PFSK-1 (cell line): ENCODE data around the gene C1QBP.

Experiments used
- POLR2AphosphoS5 ChIP-seq: IDR thresholded peaks from 2 replicates; pipeline ENCODE4 v1.6.1; 2012; ENCODE audit warnings: low read depth, mild to moderate bottlenecking, control low read depth, low read length, moderate library complexity
- TF ChIP-seq, protein P1 (sequence below), 2 experiments: IDR thresholded peaks; 2 replicates each; pipeline versions ENCODE4 v1.6.1 to v1.8.0; 2011 to 2012; ENCODE audit warnings: low read depth in 2 of 2, low read length in 2 of 2, control low read depth in 1 of 2, inconsistent platforms in 1 of 2, mild to moderate bottlenecking in 1 of 2, moderate library complexity in 1 of 2; ENCODE audit not compliant: insufficient read depth in 1 of 2

DNA sequence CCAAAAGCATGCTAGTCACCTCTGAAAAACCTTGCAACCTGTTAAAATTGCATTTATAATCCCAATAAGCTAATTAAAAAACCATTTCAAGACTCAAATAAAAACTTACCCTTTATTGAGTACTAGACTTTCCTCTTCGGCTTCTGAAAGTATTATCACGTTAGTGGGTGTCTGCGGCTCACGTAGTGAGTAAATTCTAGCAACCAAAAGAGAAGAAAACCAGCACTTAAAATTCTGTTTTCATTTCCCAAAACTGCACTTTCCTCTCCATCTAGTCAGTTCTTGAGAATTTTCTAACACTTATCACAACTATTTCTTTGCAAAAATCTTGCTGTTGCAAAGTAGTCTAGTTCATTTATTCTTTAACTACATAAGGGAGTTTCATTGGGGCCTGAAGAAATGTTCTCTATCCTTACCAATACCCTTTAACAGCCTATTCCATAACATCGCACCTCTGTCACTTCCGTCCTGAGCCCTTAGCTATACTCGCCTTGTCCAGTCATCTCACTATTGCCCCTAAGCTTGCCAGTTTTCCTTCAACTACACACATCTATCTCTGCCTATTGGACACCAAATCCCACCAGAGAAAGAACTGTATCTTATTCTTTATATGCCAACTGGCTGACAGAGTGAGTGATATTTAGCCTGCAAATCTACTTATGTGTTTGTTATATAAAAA, 28.2 kb downstream of the C1QBP start:
- TF ChIP-seq, protein P1, sequence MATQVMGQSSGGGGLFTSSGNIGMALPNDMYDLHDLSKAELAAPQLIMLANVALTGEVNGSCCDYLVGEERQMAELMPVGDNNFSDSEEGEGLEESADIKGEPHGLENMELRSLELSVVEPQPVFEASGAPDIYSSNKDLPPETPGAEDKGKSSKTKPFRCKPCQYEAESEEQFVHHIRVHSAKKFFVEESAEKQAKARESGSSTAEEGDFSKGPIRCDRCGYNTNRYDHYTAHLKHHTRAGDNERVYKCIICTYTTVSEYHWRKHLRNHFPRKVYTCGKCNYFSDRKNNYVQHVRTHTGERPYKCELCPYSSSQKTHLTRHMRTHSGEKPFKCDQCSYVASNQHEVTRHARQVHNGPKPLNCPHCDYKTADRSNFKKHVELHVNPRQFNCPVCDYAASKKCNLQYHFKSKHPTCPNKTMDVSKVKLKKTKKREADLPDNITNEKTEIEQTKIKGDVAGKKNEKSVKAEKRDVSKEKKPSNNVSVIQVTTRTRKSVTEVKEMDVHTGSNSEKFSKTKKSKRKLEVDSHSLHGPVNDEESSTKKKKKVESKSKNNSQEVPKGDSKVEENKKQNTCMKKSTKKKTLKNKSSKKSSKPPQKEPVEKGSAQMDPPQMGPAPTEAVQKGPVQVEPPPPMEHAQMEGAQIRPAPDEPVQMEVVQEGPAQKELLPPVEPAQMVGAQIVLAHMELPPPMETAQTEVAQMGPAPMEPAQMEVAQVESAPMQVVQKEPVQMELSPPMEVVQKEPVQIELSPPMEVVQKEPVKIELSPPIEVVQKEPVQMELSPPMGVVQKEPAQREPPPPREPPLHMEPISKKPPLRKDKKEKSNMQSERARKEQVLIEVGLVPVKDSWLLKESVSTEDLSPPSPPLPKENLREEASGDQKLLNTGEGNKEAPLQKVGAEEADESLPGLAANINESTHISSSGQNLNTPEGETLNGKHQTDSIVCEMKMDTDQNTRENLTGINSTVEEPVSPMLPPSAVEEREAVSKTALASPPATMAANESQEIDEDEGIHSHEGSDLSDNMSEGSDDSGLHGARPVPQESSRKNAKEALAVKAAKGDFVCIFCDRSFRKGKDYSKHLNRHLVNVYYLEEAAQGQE (IDR thresholded peaks at IDR 0.05; ENCODE audit: insufficient read depth in 1 of 2, low read depth in 2 of 2, low read length in 2 of 2): no peak
- TF ChIP-seq POLR2AphosphoS5: no peak
